Thyroid gland (tissue), 4 donors: ENCODE measurements around the gene TDRD7.

ENCODE experiments used
- POLR2A ChIP-seq, 2 donors: fragments of 450-650 bp; IDR thresholded peaks; one replicate each; pipeline ENCODE4 v1.6.1; 2017; ENCODE audit warnings: antibody characterized with exemption in 2 of 2, mild to moderate bottlenecking in 2 of 2, moderate library complexity in 1 of 2
- TF ChIP-seq, protein P1 (sequence below), 6 experiments: fragments of 200-600 bp in 3 of 6; fragments of 450-650 bp in 3 of 6; sonication (generic) in 3 of 6; IDR thresholded peaks; one replicate each; pipeline ENCODE4 v1.5.1; 2016 to 2019; ENCODE audit warnings: antibody characterized with exemption in 6 of 6, mild to moderate bottlenecking in 2 of 6, inconsistent platforms in 1 of 6, moderate library complexity in 1 of 6

- TF ChIP-seq, protein P1, sequence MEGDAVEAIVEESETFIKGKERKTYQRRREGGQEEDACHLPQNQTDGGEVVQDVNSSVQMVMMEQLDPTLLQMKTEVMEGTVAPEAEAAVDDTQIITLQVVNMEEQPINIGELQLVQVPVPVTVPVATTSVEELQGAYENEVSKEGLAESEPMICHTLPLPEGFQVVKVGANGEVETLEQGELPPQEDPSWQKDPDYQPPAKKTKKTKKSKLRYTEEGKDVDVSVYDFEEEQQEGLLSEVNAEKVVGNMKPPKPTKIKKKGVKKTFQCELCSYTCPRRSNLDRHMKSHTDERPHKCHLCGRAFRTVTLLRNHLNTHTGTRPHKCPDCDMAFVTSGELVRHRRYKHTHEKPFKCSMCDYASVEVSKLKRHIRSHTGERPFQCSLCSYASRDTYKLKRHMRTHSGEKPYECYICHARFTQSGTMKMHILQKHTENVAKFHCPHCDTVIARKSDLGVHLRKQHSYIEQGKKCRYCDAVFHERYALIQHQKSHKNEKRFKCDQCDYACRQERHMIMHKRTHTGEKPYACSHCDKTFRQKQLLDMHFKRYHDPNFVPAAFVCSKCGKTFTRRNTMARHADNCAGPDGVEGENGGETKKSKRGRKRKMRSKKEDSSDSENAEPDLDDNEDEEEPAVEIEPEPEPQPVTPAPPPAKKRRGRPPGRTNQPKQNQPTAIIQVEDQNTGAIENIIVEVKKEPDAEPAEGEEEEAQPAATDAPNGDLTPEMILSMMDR (IDR thresholded peaks at IDR 0.05), result no peak
- TF ChIP-seq POLR2A (IDR thresholded peaks at IDR 0.05), result no peak
Observed at GRCh38 chr9:97531888-97532376, 120.0 kb downstream of the TDRD7 start.
